ENCODE results near the gene DGLUCY. TPM values are rescaled to one million over a fixed set of nuclear protein-coding genes. Genes with fewer than 3 reads are reported as not detected.

DGLUCY gene
- polyA plus RNA-seq, 1 donor, result 78.4 TPM

GRCh38 chr14:91202234-91202974 is 88.5 kb downstream of the DGLUCY start:
- no peak for DNase-seq
- H3K27me3 ChIP-seq (ENCODE audit: control insufficient read depth, insufficient read depth, low read length), result no peaks in the 10 kb centered on the region
- peaks cover 10% of the 10 kb centered on the region for H3K9me3 ChIP-seq (ENCODE audit: control insufficient read depth, low read depth, low read length)
- H3K4me3 ChIP-seq (ENCODE audit: low read length), result no peak overlapping the region
- peaks cover 79% of the 10 kb centered on the region for H3K36me3 ChIP-seq (ENCODE audit: control insufficient read depth, insufficient read depth, low read length)
- no peaks in the 10 kb centered on the region for H3K4me1 ChIP-seq (ENCODE audit: control insufficient read depth, insufficient read depth, low read length)
- H3K27ac ChIP-seq (ENCODE audit: low read length), result no peak overlapping the region
- no CpG with 5 or more reads among the region's 15 CpGs for WGBS (ENCODE audit: insufficient coverage, low lambda C conversion rate)

GRCh38 chr14:91204657-91205056 is 90.8 kb downstream of the DGLUCY start:
- no peak overlapping the region for H3K4me3 ChIP-seq (ENCODE audit: low read length)
- H3K36me3 ChIP-seq (ENCODE audit: control insufficient read depth, insufficient read depth, low read length), result peaks cover 73% of the 10 kb centered on the region
- H3K4me1 ChIP-seq (ENCODE audit: control insufficient read depth, insufficient read depth, low read length), result no peaks in the 10 kb centered on the region
- peaks cover 10% of the 10 kb centered on the region for H3K9me3 ChIP-seq (ENCODE audit: control insufficient read depth, low read depth, low read length)
- no CpG with 5 or more reads among the region's 14 CpGs for WGBS (ENCODE audit: insufficient coverage, low lambda C conversion rate)
- no peaks in the 10 kb centered on the region for H3K27me3 ChIP-seq (ENCODE audit: control insufficient read depth, insufficient read depth, low read length)
- H3K27ac ChIP-seq (ENCODE audit: low read length), result no peak overlapping the region
- no peak for DNase-seq

GRCh38 chr14:91205459-91205858 is 91.6 kb downstream of the DGLUCY start:
- H3K4me1 ChIP-seq (ENCODE audit: control insufficient read depth, insufficient read depth, low read length), result no peaks in the 10 kb centered on the region
- H3K27me3 ChIP-seq (ENCODE audit: control insufficient read depth, insufficient read depth, low read length), result no peaks in the 10 kb centered on the region
- peaks cover 73% of the 10 kb centered on the region for H3K36me3 ChIP-seq (ENCODE audit: control insufficient read depth, insufficient read depth, low read length)
- no peak overlapping the region for H3K4me3 ChIP-seq (ENCODE audit: low read length)
- WGBS (ENCODE audit: insufficient coverage, low lambda C conversion rate), result 80% methylated on average over 2 of the region's 7 CpGs
- peaks cover 13% of the 10 kb centered on the region for H3K9me3 ChIP-seq (ENCODE audit: control insufficient read depth, low read depth, low read length)
- H3K27ac ChIP-seq (ENCODE audit: low read length), result no peak overlapping the region
- DNase-seq, result no peak

- Histone ChIP-seq H3K27me3 (ENCODE audit: control insufficient read depth, insufficient read depth, low read length) (no peaks in the 10 kb centered on the region), H3K9me3 (ENCODE audit: control insufficient read depth, low read depth, low read length) (peaks cover 7% of the 10 kb centered on the region), H3K4me3 (ENCODE audit: low read length) (no peak overlapping the region), H3K27ac (ENCODE audit: low read length) (no peak overlapping the region), H3K36me3 (ENCODE audit: control insufficient read depth, insufficient read depth, low read length) (peaks cover 69% of the 10 kb centered on the region), H3K4me1 (ENCODE audit: control insufficient read depth, insufficient read depth, low read length) (no peaks in the 10 kb centered on the region)
- WGBS (ENCODE audit: insufficient coverage, low lambda C conversion rate), result 100% methylated on average over 1 of the region's 3 CpGs
- no peak for DNase-seq
Measured at GRCh38 chr14:91207008-91207407, 93.1 kb downstream of the DGLUCY start.

- H3K36me3 ChIP-seq (ENCODE audit: control insufficient read depth, insufficient read depth, low read length), result peaks cover 61% of the 10 kb centered on the region
- H3K4me1 ChIP-seq (ENCODE audit: control insufficient read depth, insufficient read depth, low read length), result no peaks in the 10 kb centered on the region
- no peak for DNase-seq
- WGBS (ENCODE audit: insufficient coverage, low lambda C conversion rate), result no CpG with 5 or more reads among the region's 2 CpGs
- H3K27me3 ChIP-seq (ENCODE audit: control insufficient read depth, insufficient read depth, low read length), result no peaks in the 10 kb centered on the region
- no peak overlapping the region for H3K4me3 ChIP-seq (ENCODE audit: low read length)
- H3K27ac ChIP-seq (ENCODE audit: low read length), result no peak overlapping the region
- H3K9me3 ChIP-seq (ENCODE audit: control insufficient read depth, low read depth, low read length), result peaks cover 7% of the 10 kb centered on the region
Measured at GRCh38 chr14:91211017-91211416, 97.1 kb downstream of the DGLUCY start.

GRCh38 chr14:91214306-91214705 is 100.4 kb downstream of the DGLUCY start:
- H3K27me3 ChIP-seq (ENCODE audit: control insufficient read depth, insufficient read depth, low read length), result no peaks in the 10 kb centered on the region
- no peaks in the 10 kb centered on the region for H3K4me1 ChIP-seq (ENCODE audit: control insufficient read depth, insufficient read depth, low read length)
- 100% methylated on average over 1 of the region's 6 CpGs for WGBS (ENCODE audit: insufficient coverage, low lambda C conversion rate)
- peaks cover 62% of the 10 kb centered on the region for H3K36me3 ChIP-seq (ENCODE audit: control insufficient read depth, insufficient read depth, low read length)
- DNase-seq, result no peak
- no peak overlapping the region for H3K4me3 ChIP-seq (ENCODE audit: low read length)
- no peak overlapping the region for H3K27ac ChIP-seq (ENCODE audit: low read length)
- H3K9me3 ChIP-seq (ENCODE audit: control insufficient read depth, low read depth, low read length), result peaks cover 7% of the 10 kb centered on the region

GRCh38 chr14:91215381-91215780 is 101.5 kb downstream of the DGLUCY start:
- WGBS (ENCODE audit: insufficient coverage, low lambda C conversion rate), result no CpG with 5 or more reads among the region's 10 CpGs

GRCh38 chr14:91216731-91217226 is 102.9 kb downstream of the DGLUCY start:
- no peaks in the 10 kb centered on the region for H3K9me3 ChIP-seq (ENCODE audit: control insufficient read depth, low read depth, low read length)
- H3K4me3 ChIP-seq (ENCODE audit: low read length), result no peak overlapping the region
- H3K27me3 ChIP-seq (ENCODE audit: control insufficient read depth, insufficient read depth, low read length), result no peaks in the 10 kb centered on the region
- H3K36me3 ChIP-seq (ENCODE audit: control insufficient read depth, insufficient read depth, low read length), result peaks cover 70% of the 10 kb centered on the region
- no CpG with 5 or more reads among the region's 13 CpGs for WGBS (ENCODE audit: insufficient coverage, low lambda C conversion rate)
- no peak for DNase-seq
- H3K27ac ChIP-seq (ENCODE audit: low read length), result no peak overlapping the region
- H3K4me1 ChIP-seq (ENCODE audit: control insufficient read depth, insufficient read depth, low read length), result no peaks in the 10 kb centered on the region

More at GRCh38 chr14:91215381-91215780, 101.5 kb downstream of the DGLUCY start:
- no peak overlapping the region for H3K4me3 ChIP-seq (ENCODE audit: low read length)
- H3K27me3 ChIP-seq (ENCODE audit: control insufficient read depth, insufficient read depth, low read length), result no peaks in the 10 kb centered on the region
- H3K9me3 ChIP-seq (ENCODE audit: control insufficient read depth, low read depth, low read length), result peaks cover 5% of the 10 kb centered on the region
- peaks cover 66% of the 10 kb centered on the region for H3K36me3 ChIP-seq (ENCODE audit: control insufficient read depth, insufficient read depth, low read length)
- DNase-seq, result no peak
- H3K4me1 ChIP-seq (ENCODE audit: control insufficient read depth, insufficient read depth, low read length), result no peaks in the 10 kb centered on the region
- no peak overlapping the region for H3K27ac ChIP-seq (ENCODE audit: low read length)

GRCh38 chr14:91218014-91218413 is 104.1 kb downstream of the DGLUCY start:
- H3K27ac ChIP-seq (ENCODE audit: low read length), result no peak overlapping the region
- no peaks in the 10 kb centered on the region for H3K27me3 ChIP-seq (ENCODE audit: control insufficient read depth, insufficient read depth, low read length)
- H3K4me1 ChIP-seq (ENCODE audit: control insufficient read depth, insufficient read depth, low read length), result no peaks in the 10 kb centered on the region
- H3K4me3 ChIP-seq (ENCODE audit: low read length), result no peak overlapping the region
- no peaks in the 10 kb centered on the region for H3K9me3 ChIP-seq (ENCODE audit: control insufficient read depth, low read depth, low read length)
- peaks cover 74% of the 10 kb centered on the region for H3K36me3 ChIP-seq (ENCODE audit: control insufficient read depth, insufficient read depth, low read length)
- WGBS (ENCODE audit: insufficient coverage, low lambda C conversion rate), result no CpG with 5 or more reads among the region's 4 CpGs
- no peak for DNase-seq

GRCh38 chr14:91219517-91220389 is 105.9 kb downstream of the DGLUCY start:
- Histone ChIP-seq H3K9me3 (ENCODE audit: control insufficient read depth, low read depth, low read length) (no peaks in the 10 kb centered on the region), H3K36me3 (ENCODE audit: control insufficient read depth, insufficient read depth, low read length) (peaks cover 74% of the 10 kb centered on the region), H3K4me3 (ENCODE audit: low read length) (no peak overlapping the region), H3K27me3 (ENCODE audit: control insufficient read depth, insufficient read depth, low read length) (no peaks in the 10 kb centered on the region), H3K4me1 (ENCODE audit: control insufficient read depth, insufficient read depth, low read length) (no peaks in the 10 kb centered on the region), H3K27ac (ENCODE audit: low read length) (no peak overlapping the region)
- DNase-seq, result no peak
- WGBS (ENCODE audit: insufficient coverage, low lambda C conversion rate), result no CpG with 5 or more reads among the region's 13 CpGs
